Measurements from ENCODE around the gene CTU2. TPM values are rescaled to one million over a fixed set of nuclear protein-coding genes. Genes with fewer than 3 reads are reported as not detected.

The CTU2 gene
- polyA plus RNA-seq, 1 of the 3 experiments (the other 2 are of a cell fraction): 16.2 TPM

GRCh38 chr16:88723507-88723887 lies 17.2 kb downstream of the CTU2 start:
- H3K4me2 ChIP-seq: no peak overlapping the region
- POLR2A ChIA-PET: no interaction called here
- H3K4me3 ChIP-seq (ENCODE audit: low read depth in 2 of 2, low read length in 1 of 2): no peak overlapping the region
- H3K9me2 ChIP-seq: no peaks in the 10 kb centered on the region
- no peaks in the 10 kb centered on the region for H3K9me3 ChIP-seq
- CTCF ChIA-PET: interaction anchor here (0.6 to 5.0 kb wide), 5 partner anchors 13 to 38 kb away, joined by 3 to 28 read pairs (median 3); no protein-coding TSS in a partner anchor
- H3F3A ChIP-seq (replicated peaks; ENCODE audit: insufficient read depth): no peaks in the 10 kb centered on the region
- no peak overlapping the region for H3K27ac ChIP-seq (ENCODE audit: low read depth in 2 of 2, low read length in 1 of 2)
- DNase-seq: no peak
- WGBS (ENCODE audit: low lambda C conversion rate): 68% methylated on average over 7 of the region's 8 CpGs
- H4K20me1 ChIP-seq (ENCODE audit: insufficient read depth): no peaks in the 10 kb centered on the region
- TF ChIP-seq POLR2AphosphoS5 (IDR thresholded peaks at IDR 0.05; ENCODE audit: low read depth, low read length) (no peak), SIN3A (IDR thresholded peaks at IDR 0.05; ENCODE audit: borderline replicate concordance, low read depth, low read length) (no peak), FOXM1 (IDR thresholded peaks at IDR 0.05; ENCODE audit: low read depth) (no peak), MXI1 (IDR thresholded peaks at IDR 0.05; ENCODE audit: low read depth, low read length) (no peak), PBX3 (IDR thresholded peaks at IDR 0.05) (no peak), NFIC (IDR thresholded peaks at IDR 0.05; ENCODE audit: borderline replicate concordance) (no peak), NRF1 (IDR thresholded peaks at IDR 0.05; ENCODE audit: low read depth, low read length) (no peak), IRF3 (IDR thresholded peaks at IDR 0.05; ENCODE audit: low read depth, low read length) (no peak), ZBTB33 (IDR thresholded peaks at IDR 0.05; ENCODE audit: borderline replicate concordance, low read depth) (no peak), RXRA (IDR thresholded peaks at IDR 0.05; ENCODE audit: borderline replicate concordance, low read depth) (no peak), ELF1 (IDR thresholded peaks at IDR 0.05) (no peak), GATA2 (CRISPR knock-in tag; IDR thresholded peaks at IDR 0.05) (no peak), TEAD4 (IDR thresholded peaks at IDR 0.05; ENCODE audit: borderline replicate concordance, insufficient read depth) (no peak), TCF12 (IDR thresholded peaks at IDR 0.05) (no peak), USF1 (IDR thresholded peaks at IDR 0.05; ENCODE audit: borderline replicate concordance, low read depth) (no peak), TAF1 (IDR thresholded peaks at IDR 0.05; ENCODE audit: borderline replicate concordance, low read depth, low read length) (no peak), FOXJ3 (CRISPR knock-in tag; IDR thresholded peaks at IDR 0.05) (no peak), RFX5 (IDR thresholded peaks at IDR 0.05; ENCODE audit: low read length) (no peak), RCOR1 (IDR thresholded peaks at IDR 0.05; ENCODE audit: low read length) (no peak), SMC3 (IDR thresholded peaks at IDR 0.05; ENCODE audit: low read depth, low read length) (no peak)
- no peaks in the 10 kb centered on the region for H3K79me2 ChIP-seq (ENCODE audit: insufficient read depth)
- H2AFZ ChIP-seq (ENCODE audit: low read depth): no peak overlapping the region
- H3K4me1 ChIP-seq (ENCODE audit: control insufficient read depth in 1 of 2, insufficient read depth in 2 of 2, low read depth in 1 of 2, low read length in 1 of 2): peaks cover 0 to 34% of the 10 kb centered on the region in 2 experiments; a peak in 1 of 4 replicates
- H3K9ac ChIP-seq: no peak overlapping the region
- H3K36me3 ChIP-seq (replicated peaks in 1 of 2; ENCODE audit: control insufficient read depth in 1 of 2, insufficient read depth in 2 of 2, low read length in 1 of 2): peaks cover 8 to 65% of the 10 kb centered on the region in 2 experiments
- H3K27me3 ChIP-seq (ENCODE audit: insufficient read depth): no peaks in the 10 kb centered on the region
